ENCODE data around the gene SPOCK3. TPM values are rescaled to one million over a fixed set of nuclear protein-coding genes. Genes with fewer than 3 reads are reported as not detected.

The SPOCK3 gene
- total RNA-seq, 2 donors from 2014 or later, result 21.1 to 22.5 TPM

- 92% methylated on average over 4 of the region's 4 CpGs; no CpG with 5 or more reads in 1 of the 2 experiments for WGBS, 2 experiments (ENCODE audit: insufficient coverage in 1 of 2, insufficient read length in 1 of 2)
- Histone ChIP-seq H3K27ac (ENCODE audit: low read depth, low read length) (no peak overlapping the region), H3K9me3 (ENCODE audit: control insufficient read depth, low read length) (no peaks in the 10 kb centered on the region), H3K4me3 (ENCODE audit: low read length) (no peak overlapping the region), H3K4me1 (ENCODE audit: control insufficient read depth, insufficient read depth, low read length) (no peaks in the 10 kb centered on the region), H3K27me3 (ENCODE audit: control insufficient read depth, insufficient read depth, low read length, poor library complexity, severe bottlenecking) (no peaks in the 10 kb centered on the region), H3K36me3 (ENCODE audit: control insufficient read depth, insufficient read depth, low read length) (no peaks in the 10 kb centered on the region), H3K9ac (ENCODE audit: extremely low read depth, low read length, poor library complexity, severe bottlenecking) (no peak overlapping the region)
- DNase-seq, result no peak
- TF ChIP-seq CTCF (conservative IDR thresholded peaks at IDR 0.05), result no peak
- Mint-ChIP-seq H3K4me1 (no peaks in the 10 kb centered on the region), H3K36me3 (ENCODE audit: low read depth) (no peaks in the 10 kb centered on the region), H3K9me3 (no peaks in the 10 kb centered on the region), H3K27me3 (ENCODE audit: insufficient read depth) (no peaks in the 10 kb centered on the region), H3K4me3 (no peak overlapping the region), H3K27ac (no peak overlapping the region)
Measured at GRCh38 chr4:166913926-166914325, 320.4 kb downstream of the SPOCK3 start.

GRCh38 chr4:166903408-166903807 lies 330.9 kb downstream of the SPOCK3 start:
- DNase-seq, result no peak
- Mint-ChIP-seq H3K36me3 (ENCODE audit: low read depth) (no peaks in the 10 kb centered on the region), H3K9me3 (no peaks in the 10 kb centered on the region), H3K4me1 (no peaks in the 10 kb centered on the region), H3K27ac (no peak overlapping the region), H3K4me3 (no peak overlapping the region), H3K27me3 (ENCODE audit: insufficient read depth) (no peaks in the 10 kb centered on the region)
- WGBS, 2 experiments (ENCODE audit: insufficient coverage in 1 of 2, insufficient read length in 1 of 2), result 89 to 100% methylated on average over 1 to 4 of the region's 5 CpGs
- TF ChIP-seq CTCF (conservative IDR thresholded peaks at IDR 0.05), result no peak
- H3K4me1 ChIP-seq (ENCODE audit: control insufficient read depth, insufficient read depth, low read length), result no peaks in the 10 kb centered on the region
- no peak overlapping the region for H3K27ac ChIP-seq (ENCODE audit: low read depth, low read length)
- no peaks in the 10 kb centered on the region for H3K9me3 ChIP-seq (ENCODE audit: control insufficient read depth, low read length)
- no peaks in the 10 kb centered on the region for H3K36me3 ChIP-seq (ENCODE audit: control insufficient read depth, insufficient read depth, low read length)
- H3K9ac ChIP-seq (ENCODE audit: extremely low read depth, low read length, poor library complexity, severe bottlenecking), result no peak overlapping the region
- H3K27me3 ChIP-seq (ENCODE audit: control insufficient read depth, insufficient read depth, low read length, poor library complexity, severe bottlenecking), result no peaks in the 10 kb centered on the region
- no peak overlapping the region for H3K4me3 ChIP-seq (ENCODE audit: low read length)

DNA sequence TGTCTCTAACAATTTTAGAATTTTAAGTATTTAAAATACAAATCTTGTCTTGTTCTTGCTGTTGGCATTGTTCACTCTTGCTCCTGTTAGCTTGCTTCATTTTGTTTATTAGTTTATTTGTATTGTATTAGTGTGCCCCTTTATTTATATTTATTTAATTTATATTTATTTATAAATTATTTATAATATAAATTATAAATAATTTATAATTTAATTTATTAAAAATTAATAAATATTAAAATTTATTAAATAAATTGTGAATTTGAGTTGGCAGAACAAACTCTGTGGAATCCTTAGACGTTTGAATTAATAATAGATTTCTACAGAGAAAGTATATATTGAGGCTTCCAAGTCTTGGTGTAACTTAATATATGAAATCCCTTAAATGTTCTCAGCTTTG lies 331.4 kb downstream of the SPOCK3 start:
- no peaks in the 10 kb centered on the region for H3K36me3 ChIP-seq (ENCODE audit: control insufficient read depth, insufficient read depth, low read length)
- no peaks in the 10 kb centered on the region for H3K36me3 Mint-ChIP-seq (ENCODE audit: low read depth)
- no peaks in the 10 kb centered on the region for H3K4me1 ChIP-seq (ENCODE audit: control insufficient read depth, insufficient read depth, low read length)
- WGBS, 2 experiments (ENCODE audit: insufficient coverage in 1 of 2, insufficient read length in 1 of 2), result 82% methylated on average over 1 of the region's 1 CpG; no CpG with 5 or more reads in 1 of the 2 experiments
- H3K27ac ChIP-seq (ENCODE audit: low read depth, low read length), result no peak overlapping the region
- no peaks in the 10 kb centered on the region for H3K9me3 Mint-ChIP-seq
- H3K4me1 Mint-ChIP-seq, result no peaks in the 10 kb centered on the region
- no peaks in the 10 kb centered on the region for H3K27me3 Mint-ChIP-seq (ENCODE audit: insufficient read depth)
- no peaks in the 10 kb centered on the region for H3K9me3 ChIP-seq (ENCODE audit: control insufficient read depth, low read length)
- no peak for DNase-seq
- H3K4me3 Mint-ChIP-seq, result no peak overlapping the region
- no peaks in the 10 kb centered on the region for H3K27me3 ChIP-seq (ENCODE audit: control insufficient read depth, insufficient read depth, low read length, poor library complexity, severe bottlenecking)
- no peak for TF ChIP-seq CTCF (conservative IDR thresholded peaks at IDR 0.05)
- no peak overlapping the region for H3K4me3 ChIP-seq (ENCODE audit: low read length)
- H3K27ac Mint-ChIP-seq, result no peak overlapping the region
- H3K9ac ChIP-seq (ENCODE audit: extremely low read depth, low read length, poor library complexity, severe bottlenecking), result no peak overlapping the region
